Measurements from ENCODE around the gene PPM1A.

DNA sequence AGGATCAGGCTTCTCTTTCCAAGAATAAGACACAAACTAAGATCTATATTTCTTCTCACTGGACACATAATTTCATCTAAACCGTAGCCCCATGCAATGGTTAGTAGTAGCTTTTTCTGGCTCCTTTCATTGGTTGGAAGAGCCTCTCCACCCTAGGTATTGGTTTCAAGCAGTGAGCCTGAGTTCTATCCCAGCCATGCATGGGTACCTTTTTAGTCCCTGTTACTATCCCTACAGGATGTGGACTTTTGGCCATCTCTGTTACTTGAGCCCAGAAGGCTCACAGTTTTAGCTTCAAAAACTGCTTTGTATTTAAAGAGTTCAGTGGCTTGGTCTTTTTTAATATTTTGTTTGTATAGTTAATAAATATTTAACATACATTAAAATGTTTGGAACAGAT, 16.1 kb downstream of the PPM1A start:
- TF ChIP-seq, protein P1, sequence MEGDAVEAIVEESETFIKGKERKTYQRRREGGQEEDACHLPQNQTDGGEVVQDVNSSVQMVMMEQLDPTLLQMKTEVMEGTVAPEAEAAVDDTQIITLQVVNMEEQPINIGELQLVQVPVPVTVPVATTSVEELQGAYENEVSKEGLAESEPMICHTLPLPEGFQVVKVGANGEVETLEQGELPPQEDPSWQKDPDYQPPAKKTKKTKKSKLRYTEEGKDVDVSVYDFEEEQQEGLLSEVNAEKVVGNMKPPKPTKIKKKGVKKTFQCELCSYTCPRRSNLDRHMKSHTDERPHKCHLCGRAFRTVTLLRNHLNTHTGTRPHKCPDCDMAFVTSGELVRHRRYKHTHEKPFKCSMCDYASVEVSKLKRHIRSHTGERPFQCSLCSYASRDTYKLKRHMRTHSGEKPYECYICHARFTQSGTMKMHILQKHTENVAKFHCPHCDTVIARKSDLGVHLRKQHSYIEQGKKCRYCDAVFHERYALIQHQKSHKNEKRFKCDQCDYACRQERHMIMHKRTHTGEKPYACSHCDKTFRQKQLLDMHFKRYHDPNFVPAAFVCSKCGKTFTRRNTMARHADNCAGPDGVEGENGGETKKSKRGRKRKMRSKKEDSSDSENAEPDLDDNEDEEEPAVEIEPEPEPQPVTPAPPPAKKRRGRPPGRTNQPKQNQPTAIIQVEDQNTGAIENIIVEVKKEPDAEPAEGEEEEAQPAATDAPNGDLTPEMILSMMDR (IDR thresholded peaks at IDR 0.05; ENCODE audit: low read length) = no peak
- TF ChIP-seq EZH2 (IDR thresholded peaks at IDR 0.05; ENCODE audit: borderline replicate concordance, low read length) = no peak

Data from OCI-LY1 (cell line).